Kidney tubule cell (primary cell): Measurements from ENCODE around the gene ANKMY1.

ENCODE experiments used
- DNase-seq: peaks from one replicate; pipeline ENCODE4 v3.0.0-alpha.2; 2018; ENCODE audit warnings: low spot score

Gene ANKMY1

GRCh38 chr2:240434728-240435456 is 122.9 kb downstream of the ANKMY1 start:
- peak; percentile 82 for DNase-seq

- DNase-seq: peak; percentile 86
These were observed 123.6 kb downstream of the ANKMY1 start for GRCh38 chr2:240433973-240434727.

GRCh38 chr2:240432820-240433801 is 124.7 kb downstream of the ANKMY1 start:
- DNase-seq: no peak

GRCh38 chr2:240432430-240432819 is 125.4 kb downstream of the ANKMY1 start:
- no peak for DNase-seq

- DNase-seq: no peak
These were observed 125.9 kb downstream of the ANKMY1 start for GRCh38 chr2:240431661-240432424.

- no peak for DNase-seq
These were observed 126.5 kb downstream of the ANKMY1 start for GRCh38 chr2:240431271-240431660.

- DNase-seq: no peak
These were observed 127.2 kb downstream of the ANKMY1 start for GRCh38 chr2:240430595-240430994.

GRCh38 chr2:240429872-240430491 is 127.8 kb downstream of the ANKMY1 start:
- no peak for DNase-seq
